ENCODE measurements around the gene FHDC1.

Gene FHDC1

GRCh38 chr4:152990471-152991131 lies 54.5 kb downstream of the FHDC1 start:
- TF ChIP-seq CEBPB (IDR thresholded peaks at IDR 0.05) = no peak
- no peak for TF ChIP-seq TCF12 (IDR thresholded peaks at IDR 0.05; ENCODE audit: low read depth)
- no peak for TF ChIP-seq EGR1 (IDR thresholded peaks at IDR 0.05)
- TF ChIP-seq, protein P1, sequence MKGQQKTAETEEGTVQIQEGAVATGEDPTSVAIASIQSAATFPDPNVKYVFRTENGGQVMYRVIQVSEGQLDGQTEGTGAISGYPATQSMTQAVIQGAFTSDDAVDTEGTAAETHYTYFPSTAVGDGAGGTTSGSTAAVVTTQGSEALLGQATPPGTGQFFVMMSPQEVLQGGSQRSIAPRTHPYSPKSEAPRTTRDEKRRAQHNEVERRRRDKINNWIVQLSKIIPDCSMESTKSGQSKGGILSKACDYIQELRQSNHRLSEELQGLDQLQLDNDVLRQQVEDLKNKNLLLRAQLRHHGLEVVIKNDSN (IDR thresholded peaks at IDR 0.05) = no peak
- no peak for TF ChIP-seq REST (IDR thresholded peaks at IDR 0.05; ENCODE audit: low read depth)
- no peak for TF ChIP-seq YY1 (IDR thresholded peaks at IDR 0.05; ENCODE audit: low read depth)
- TF ChIP-seq CREB1 (IDR thresholded peaks at IDR 0.05; ENCODE audit: low read depth) = no peak

- TF ChIP-seq TEAD4 (IDR thresholded peaks at IDR 0.05) (no peak), CEBPB (IDR thresholded peaks at IDR 0.05) (no peak), TCF12 (IDR thresholded peaks at IDR 0.05; ENCODE audit: low read depth) (no peak), EGR1 (IDR thresholded peaks at IDR 0.05) (no peak), REST (IDR thresholded peaks at IDR 0.05; ENCODE audit: low read depth) (no peak), FOXM1 (IDR thresholded peaks at IDR 0.05; ENCODE audit: borderline replicate concordance, low read depth) (no peak), ZBTB7A (IDR thresholded peaks at IDR 0.05; ENCODE audit: low read depth) (no peak), NFIC (IDR thresholded peaks at IDR 0.05) (no peak), YY1 (IDR thresholded peaks at IDR 0.05; ENCODE audit: low read depth) (no peak), TAF1 (IDR thresholded peaks at IDR 0.05; ENCODE audit: low read depth) (no peak), EP300 (IDR thresholded peaks at IDR 0.05; ENCODE audit: borderline replicate concordance) (no peak), MAX (IDR thresholded peaks at IDR 0.05) (no peak), RAD21 (IDR thresholded peaks at IDR 0.05; ENCODE audit: low read depth) (no peak)
- TF ChIP-seq, protein P1 (IDR thresholded peaks at IDR 0.05) = no peak
These were observed 55.3 kb downstream of the FHDC1 start for GRCh38 chr4:152991398-152991797.

DNA sequence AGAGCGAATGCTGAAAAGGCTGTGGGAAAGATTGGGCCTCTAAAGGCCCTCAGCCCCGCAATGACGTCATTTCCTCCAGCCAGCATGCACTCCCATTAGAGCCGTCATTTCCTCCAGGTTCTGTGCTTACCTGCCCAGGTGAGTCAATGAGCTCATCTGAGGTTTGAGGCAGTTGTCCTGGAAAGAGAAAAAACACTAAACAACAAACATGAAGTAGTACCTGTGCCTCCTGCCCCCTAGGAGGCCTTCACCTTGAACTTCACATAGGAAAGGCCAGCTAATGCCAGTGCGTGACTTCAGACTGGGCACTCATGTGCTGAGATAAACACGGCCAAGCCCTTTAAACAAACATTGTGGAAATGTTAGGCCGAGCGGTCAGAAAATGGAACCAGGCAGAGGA lies 55.9 kb downstream of the FHDC1 start:
- TF ChIP-seq, protein P1 (IDR thresholded peaks at IDR 0.05) = no peak
- TF ChIP-seq RAD21 (IDR thresholded peaks at IDR 0.05; ENCODE audit: low read depth) (no peak), TEAD4 (IDR thresholded peaks at IDR 0.05) (no peak), NFIC (IDR thresholded peaks at IDR 0.05) (no peak), FOXM1 (IDR thresholded peaks at IDR 0.05; ENCODE audit: borderline replicate concordance, low read depth) (no peak), TAF1 (IDR thresholded peaks at IDR 0.05; ENCODE audit: low read depth) (no peak), CEBPB (IDR thresholded peaks at IDR 0.05) (no peak), EGR1 (IDR thresholded peaks at IDR 0.05) (no peak), CREB1 (IDR thresholded peaks at IDR 0.05; ENCODE audit: low read depth) (no peak), YY1 (IDR thresholded peaks at IDR 0.05; ENCODE audit: low read depth) (no peak), EP300 (IDR thresholded peaks at IDR 0.05; ENCODE audit: borderline replicate concordance) (no peak), MAX (IDR thresholded peaks at IDR 0.05) (no peak)

DNA sequence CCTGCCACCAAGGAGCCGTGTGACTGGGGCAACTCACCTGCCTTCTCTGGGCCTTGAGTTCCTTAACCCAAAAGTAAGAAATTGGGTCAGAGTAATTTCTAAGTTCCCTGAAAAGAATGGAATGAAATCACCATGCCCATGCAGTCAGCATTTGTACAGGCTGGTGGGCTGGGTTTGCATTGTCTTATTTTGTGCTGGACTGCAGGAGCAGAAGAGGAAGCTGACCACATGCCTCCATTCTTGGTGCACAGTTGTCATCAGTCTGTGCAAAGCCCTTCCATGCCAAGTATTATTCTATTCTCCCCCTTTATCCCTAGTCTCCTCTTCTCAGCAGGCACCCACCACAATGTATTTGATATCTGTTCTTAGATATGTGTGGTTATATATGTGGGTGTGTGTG lies 56.3 kb downstream of the FHDC1 start:
- no peak for TF ChIP-seq TEAD4 (IDR thresholded peaks at IDR 0.05)
- TF ChIP-seq CREB1 (IDR thresholded peaks at IDR 0.05; ENCODE audit: low read depth) = no peak
- no peak for TF ChIP-seq TCF12 (IDR thresholded peaks at IDR 0.05; ENCODE audit: low read depth)
- TF ChIP-seq EGR1 (IDR thresholded peaks at IDR 0.05) = no peak
- no peak for TF ChIP-seq NFIC (IDR thresholded peaks at IDR 0.05)
- no peak for TF ChIP-seq FOXM1 (IDR thresholded peaks at IDR 0.05; ENCODE audit: borderline replicate concordance, low read depth)
- TF ChIP-seq MAX (IDR thresholded peaks at IDR 0.05) = no peak
- TF ChIP-seq TAF1 (IDR thresholded peaks at IDR 0.05; ENCODE audit: low read depth) = no peak
- no peak for TF ChIP-seq ZBTB7A (IDR thresholded peaks at IDR 0.05; ENCODE audit: low read depth)
- no peak for TF ChIP-seq CEBPB (IDR thresholded peaks at IDR 0.05)
- no peak for TF ChIP-seq YY1 (IDR thresholded peaks at IDR 0.05; ENCODE audit: low read depth)
- TF ChIP-seq RAD21 (IDR thresholded peaks at IDR 0.05; ENCODE audit: low read depth) = no peak
- no peak for TF ChIP-seq EP300 (IDR thresholded peaks at IDR 0.05; ENCODE audit: borderline replicate concordance)

DNA sequence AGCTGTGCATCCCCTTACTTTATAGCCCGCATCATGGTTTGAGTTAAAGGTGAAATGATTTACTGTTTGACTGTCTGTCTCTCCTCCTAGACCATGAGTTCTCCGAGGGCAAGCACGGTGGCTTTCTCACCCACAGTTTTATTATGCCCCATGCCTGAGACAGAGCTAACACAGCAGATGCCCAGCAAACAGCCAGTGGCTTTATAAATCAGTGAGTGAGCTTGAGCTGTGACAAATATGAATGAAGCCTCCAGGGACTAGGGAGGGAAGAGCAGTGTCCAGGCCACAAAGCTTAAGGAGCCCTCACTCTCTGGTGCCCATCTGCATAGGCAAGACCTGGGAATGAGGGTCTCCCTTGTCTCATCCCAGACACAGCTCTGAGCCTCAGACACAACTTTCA lies 57.9 kb downstream of the FHDC1 start:
- TF ChIP-seq EP300 (IDR thresholded peaks at IDR 0.05; ENCODE audit: borderline replicate concordance) = no peak

Measured in Ishikawa (cell line).